Hindlimb muscle (tissue), 1 donor: ENCODE data around the gene CDC5L. TPM values are rescaled to one million over a fixed set of nuclear protein-coding genes. Genes with fewer than 3 reads are reported as not detected.
A peak's percentile ranks its signal among the peaks of the same experiment; 100 is the strongest.

Experiments used
- DNase-seq: peaks from one replicate; pipeline ENCODE4 v3.0.0-alpha.2; 2013
- polyA plus RNA-seq: library from polyadenylated mRNA; unstranded; fragments of 120-200 nt; gene quantifications from one replicate; pipeline ENCODE4 v1.2.1, GENCODE V29; 2013; ENCODE audit not compliant: insufficient read length

The CDC5L gene
- polyA plus RNA-seq, 1 donor, result 24.1 TPM

DNA sequence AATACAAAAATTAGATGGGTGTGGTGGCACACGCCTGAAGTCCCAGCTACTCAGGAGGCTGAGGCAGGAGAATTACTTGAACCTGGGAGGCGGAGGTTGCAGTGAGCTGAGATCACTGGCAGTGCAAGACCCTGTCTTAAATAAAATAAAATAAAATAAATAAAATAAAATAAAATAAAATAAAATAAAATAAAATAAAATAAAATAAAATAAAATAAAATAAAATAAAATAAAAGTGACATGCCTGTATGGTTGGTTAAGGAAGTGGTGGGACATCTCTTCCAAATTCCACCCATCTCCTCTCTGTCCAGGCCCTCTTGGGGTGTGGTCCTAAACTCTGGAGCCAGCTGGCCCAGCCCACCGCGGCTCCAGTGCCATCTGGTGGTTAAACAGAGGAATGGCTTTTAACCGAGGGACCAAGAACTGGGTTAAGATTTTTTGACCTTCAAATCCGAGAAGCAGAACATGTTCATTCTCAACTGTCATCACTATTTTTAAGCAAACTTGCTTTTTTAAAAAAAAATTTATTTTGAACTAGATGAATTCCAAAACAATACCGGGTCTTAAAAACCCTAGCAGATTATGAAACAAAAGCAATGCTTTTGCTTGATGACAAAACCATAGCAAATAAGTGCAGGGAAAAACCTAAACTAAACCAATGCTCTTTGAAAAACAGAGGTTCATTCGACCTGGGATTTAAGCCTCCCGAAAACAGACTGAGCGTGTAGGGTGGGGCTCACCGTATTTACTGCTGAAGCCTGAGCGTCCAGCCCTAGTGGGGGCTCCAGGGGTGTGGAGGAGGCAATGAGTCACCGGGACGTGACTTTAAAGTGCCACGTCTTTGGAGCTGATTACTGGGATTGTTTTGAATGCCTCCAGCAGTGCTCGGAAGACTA, 68.8 kb downstream of the CDC5L start:
- DNase-seq, result no peak

DNA sequence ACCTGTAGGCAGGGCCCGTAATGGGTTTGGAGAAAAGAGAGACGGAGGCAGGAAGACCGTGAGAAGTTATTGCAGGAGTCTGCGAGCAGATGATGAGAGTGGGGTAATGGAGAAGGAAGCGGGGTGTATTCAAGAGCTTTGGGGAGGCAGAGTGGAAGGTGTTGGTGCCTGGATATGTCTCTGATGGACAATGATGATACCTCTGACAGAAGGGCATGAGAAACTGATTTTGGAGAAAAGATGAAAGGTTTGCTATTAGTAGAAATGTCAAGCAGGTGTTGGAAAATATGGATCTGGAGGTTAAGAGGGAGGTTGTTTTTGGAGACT, 69.4 kb downstream of the CDC5L start:
- DNase-seq, result no peak

DNA sequence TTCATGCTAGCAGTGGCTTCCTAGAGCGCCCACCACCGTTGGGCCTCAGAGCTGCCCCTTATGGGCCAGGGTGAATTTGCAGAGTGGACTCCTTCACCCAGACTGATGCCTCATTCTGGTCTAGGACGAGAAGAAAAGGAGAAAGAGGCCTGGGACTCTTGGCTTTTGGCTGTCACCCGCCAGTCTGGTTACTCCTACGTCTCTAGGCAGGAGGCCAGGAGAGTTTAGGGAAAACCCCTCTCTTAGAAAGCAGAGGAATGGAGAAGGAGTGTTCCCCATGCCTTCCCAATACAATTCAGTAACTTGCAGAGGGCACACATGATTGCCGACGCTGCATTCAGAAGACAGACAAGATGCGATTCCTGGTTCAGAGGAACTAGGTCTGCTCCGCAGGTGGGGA, 70.1 kb downstream of the CDC5L start:
- no peak for DNase-seq

GRCh38 chr6:44458551-44458950, 71.0 kb downstream of the CDC5L start:
- no peak for DNase-seq

GRCh38 chr6:44462335-44462734, 74.8 kb downstream of the CDC5L start:
- no peak for DNase-seq

DNA sequence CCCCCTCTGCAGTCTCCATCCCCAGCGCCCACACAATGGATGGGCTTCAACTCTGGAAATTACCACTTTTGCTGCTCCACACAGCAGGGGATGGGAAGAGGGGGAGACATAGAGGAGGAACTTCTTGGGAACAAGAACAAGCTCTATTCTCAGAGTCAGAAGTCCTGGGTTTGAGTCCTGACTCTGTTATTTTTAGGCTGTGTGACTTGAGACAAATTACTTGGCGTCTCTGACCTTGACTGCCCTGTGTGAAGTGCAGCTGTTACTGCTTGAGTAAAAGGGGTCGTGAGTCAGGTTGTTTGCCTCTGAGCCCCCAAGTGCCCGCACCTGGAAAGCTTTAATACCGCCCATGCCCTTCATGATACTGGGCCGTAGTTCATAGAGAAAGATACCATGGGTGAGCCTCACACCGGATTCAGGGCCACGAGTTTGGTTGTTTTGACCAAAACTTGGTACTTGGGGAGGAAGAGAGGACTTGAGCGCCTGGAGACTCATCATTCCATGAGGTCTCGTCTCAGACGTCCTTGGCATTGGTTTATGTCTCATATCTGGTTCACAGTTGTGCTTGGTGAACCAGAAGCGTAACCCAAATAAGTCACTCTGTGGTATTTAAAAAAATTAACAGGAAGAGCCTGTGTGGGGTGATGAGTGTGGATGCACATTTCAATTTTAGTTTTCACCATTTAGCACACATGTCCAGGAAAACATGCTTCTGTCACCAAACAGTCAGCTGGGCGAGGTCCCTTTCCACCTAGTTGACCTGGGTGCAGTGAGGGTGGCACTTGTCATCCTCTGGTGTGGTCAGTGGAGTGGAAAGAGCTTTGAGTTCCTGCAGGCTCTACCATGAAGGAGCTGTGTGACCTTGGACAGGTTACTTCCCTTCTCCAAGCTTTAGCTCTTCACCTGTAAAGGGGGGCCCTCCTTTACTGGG, 75.6 kb downstream of the CDC5L start:
- no peak for DNase-seq

GRCh38 chr6:44463728-44464450, 76.4 kb downstream of the CDC5L start:
- DNase-seq, result no peak

DNA sequence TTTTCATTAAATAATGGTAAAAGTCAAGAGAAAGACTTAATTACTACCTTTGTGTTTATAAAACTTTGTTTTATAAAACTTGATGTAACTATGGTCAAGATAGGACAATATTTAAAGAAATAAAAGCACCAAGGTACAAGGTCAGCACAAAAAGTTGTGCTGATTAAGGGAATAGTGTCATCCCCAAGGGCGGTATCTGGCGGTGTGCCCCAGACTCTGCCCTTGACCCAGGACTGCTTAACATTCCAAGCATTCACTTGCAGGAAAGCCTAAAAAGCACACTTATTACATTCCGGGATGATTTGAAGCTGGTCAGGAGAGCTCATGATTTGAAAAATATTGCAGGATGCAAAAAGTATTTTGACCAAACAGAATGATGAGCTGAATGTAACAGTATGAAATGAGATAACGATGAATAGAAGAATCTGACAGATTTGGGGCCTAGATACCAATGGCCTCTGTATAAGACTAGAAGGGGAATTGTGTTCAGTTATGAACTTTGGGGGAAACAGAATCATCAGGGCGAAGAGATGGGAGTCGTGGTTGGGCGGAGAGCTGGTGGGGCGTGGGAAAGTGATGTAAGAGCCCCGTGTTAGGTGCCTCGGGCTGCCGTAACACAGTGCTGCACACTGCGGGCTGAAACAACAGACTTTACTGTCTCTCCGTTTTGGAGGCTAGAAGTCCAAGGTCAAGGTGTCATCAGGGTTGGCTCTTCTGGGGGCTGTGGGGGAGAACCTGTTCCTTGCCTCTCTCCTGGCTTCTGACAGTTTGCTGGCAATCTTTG, 77.2 kb downstream of the CDC5L start:
- DNase-seq, result no peak

GRCh38 chr6:44466955-44467354, 79.4 kb downstream of the CDC5L start:
- DNase-seq, result no peak

DNA sequence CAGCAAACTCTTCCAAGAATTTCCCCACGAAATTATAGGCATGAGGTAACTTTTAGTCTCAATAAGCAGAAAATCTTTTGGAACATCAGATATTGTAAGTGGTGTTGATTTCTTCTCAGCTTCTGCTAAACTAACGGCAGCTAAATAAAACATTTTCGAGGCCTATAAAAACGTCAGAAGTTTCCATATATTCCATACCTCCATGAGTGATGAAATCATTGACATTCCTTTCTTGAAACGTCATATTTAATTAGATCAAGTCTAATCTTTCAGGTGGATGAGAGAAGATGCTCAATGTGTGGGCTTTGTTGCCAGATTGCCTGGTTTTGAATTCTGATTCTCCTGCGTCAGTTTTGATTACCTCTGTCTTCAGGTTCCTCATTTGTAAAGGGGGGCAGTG, 81.3 kb downstream of the CDC5L start:
- DNase-seq, result no peak

- DNase-seq, result no peak
These were observed 82.6 kb downstream of the CDC5L start for GRCh38 chr6:44470115-44470464.

- no peak for DNase-seq
These were observed 83.2 kb downstream of the CDC5L start for GRCh38 chr6:44470746-44471145.

DNA sequence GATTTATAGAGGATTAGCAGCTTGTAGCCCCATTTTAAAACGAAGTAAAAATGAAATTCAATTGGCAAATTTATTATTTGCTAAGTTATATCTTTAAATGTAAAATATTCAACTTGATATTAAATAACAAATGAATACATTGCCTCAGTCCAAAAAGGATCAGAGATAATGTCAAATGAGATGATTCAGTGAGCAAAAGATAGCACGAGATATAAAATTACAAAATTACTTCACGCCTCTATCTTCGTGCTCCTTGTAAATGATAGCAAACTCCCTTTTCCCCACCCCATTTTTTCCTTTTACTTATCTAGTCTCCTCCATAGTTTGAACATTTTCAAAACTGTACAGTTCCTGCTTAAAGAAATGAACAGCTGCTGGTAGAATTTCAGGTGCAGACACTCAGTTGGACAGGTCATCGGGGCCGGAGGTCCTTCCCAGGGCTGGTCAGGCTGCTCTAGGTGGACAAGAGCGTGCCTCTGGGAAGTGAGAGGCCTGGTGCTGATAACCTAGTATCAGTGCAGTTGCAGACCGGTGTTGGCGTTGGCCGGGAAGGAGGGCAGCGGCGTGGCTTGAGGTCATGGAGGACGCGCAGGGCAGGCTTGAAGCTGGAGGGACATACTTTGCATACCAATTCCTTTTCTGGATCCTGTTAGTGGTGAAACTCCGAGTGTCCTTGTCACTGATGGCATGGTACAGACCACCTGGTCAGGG, 83.9 kb downstream of the CDC5L start:
- DNase-seq, result no peak

GRCh38 chr6:44472250-44472945, 84.9 kb downstream of the CDC5L start:
- no peak for DNase-seq

- no peak for DNase-seq
These were observed 86.1 kb downstream of the CDC5L start for GRCh38 chr6:44473393-44474189.

DNA sequence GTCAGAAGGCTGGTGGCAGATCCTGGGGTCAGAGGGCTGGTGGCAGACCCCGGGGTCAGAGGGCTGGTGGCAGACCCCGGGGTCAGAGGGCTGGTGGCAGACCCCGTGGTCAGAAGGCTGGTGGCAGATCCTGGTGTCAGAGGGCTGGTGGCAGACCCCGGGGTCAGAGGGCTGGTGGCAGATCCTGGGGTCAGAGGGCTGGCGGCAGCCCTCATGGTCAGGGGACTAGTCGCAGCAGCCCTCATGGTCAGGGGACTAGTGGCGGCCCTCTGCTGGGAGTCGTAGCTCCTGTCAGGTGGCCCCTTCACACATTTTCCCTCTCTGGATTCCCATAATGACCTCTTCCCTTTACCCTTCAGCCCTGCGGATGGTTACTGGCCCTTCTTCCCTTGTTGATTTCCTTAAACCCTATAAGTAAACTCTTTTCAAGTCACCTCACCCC, 86.7 kb downstream of the CDC5L start:
- DNase-seq, result no peak

- no peak for DNase-seq
These were observed 87.1 kb downstream of the CDC5L start for GRCh38 chr6:44474643-44475042.

GRCh38 chr6:44475417-44475778, 87.9 kb downstream of the CDC5L start:
- no peak for DNase-seq

DNA sequence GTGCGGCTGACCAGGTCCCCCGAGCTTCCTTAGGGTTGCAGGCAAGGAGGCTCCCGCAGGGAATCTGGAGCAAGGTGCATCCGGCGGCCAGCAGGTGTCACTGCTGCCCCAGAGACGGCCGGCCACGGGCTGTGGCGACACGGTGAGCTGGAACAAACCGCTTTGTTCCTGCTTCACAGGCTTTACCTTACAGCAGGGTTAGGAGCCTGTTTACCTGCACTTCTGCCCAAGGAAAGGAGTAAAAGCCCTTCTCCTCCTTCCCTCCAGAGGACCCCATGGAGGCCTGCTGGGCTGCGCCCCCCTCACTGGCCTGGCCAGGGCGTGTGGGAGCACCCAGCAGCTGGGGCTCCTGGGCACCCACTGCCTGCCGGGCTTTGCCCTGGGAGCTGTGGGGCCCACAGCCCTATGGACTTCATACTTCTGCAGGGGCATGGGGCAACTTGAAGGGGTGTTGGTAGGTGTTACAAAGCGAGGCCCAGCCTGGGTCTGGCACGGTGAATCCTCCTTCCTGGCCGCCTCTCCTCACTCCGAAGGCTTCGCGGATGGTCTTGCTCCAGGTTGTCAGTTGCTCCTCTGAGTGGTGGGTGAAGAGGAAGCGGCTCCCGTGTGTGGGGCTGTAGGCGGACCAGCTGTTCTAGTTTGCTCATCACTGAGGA, 88.4 kb downstream of the CDC5L start:
- DNase-seq, result peak; percentile 78

DNA sequence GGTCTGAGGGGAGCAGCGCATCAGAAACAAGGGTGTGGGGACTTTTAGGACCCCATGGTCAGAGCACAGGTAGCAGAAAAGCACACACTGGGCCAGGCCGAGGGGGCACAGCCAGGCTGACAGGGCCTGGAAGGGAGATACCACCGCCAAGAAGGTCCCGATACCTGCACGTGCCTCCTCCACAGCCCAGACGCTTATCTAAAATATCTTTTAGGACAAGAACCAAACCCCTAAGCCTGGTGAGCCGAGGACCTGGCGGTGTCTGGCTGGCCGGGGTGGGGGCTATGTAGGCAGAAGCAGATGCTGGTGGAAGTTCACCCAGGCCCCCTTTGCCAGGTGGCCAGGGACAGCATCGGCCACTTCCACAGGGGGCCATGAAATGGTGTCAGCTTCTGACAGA, 89.3 kb downstream of the CDC5L start:
- no peak for DNase-seq
